GM12878 (cell line): ENCODE data around the gene SRF.

ENCODE experiments used
- CTCF ChIP-seq, 3 experiments: IDR thresholded peaks in 2 of 3; conservative IDR thresholded peaks in 1 of 3; 2 replicates each; pipeline ENCODE4 v1.5.1; 2011; ENCODE audit warnings: low read depth in 3 of 3, low read length in 3 of 3, mild to moderate bottlenecking in 3 of 3, control low read depth in 2 of 3, moderate library complexity in 2 of 3, inconsistent platforms in 1 of 3, mixed read lengths in 1 of 3; ENCODE audit not compliant: control insufficient read depth in 2 of 3, insufficient read depth in 1 of 3; ENCODE audit errors: extremely low read depth in 1 of 3
- EGR1 ChIP-seq, 2 experiments: IDR thresholded peaks; 1 replicate in 1 of 2; 2 replicates in 1 of 2; pipeline ENCODE4 v1.6.1; 2011 to 2012; ENCODE audit warnings: low read depth in 2 of 2, low read length in 2 of 2, borderline replicate concordance in 1 of 2, mild to moderate bottlenecking in 1 of 2, moderate library complexity in 1 of 2
- EZH2 ChIP-seq: IDR thresholded peaks from 2 replicates; pipeline ENCODE4 v1.6.1; 2012; ENCODE audit warnings: low read depth, mild to moderate bottlenecking, control low read depth, inconsistent platforms, low read length, borderline replicate concordance; ENCODE audit not compliant: control insufficient read depth
- HDAC2 ChIP-seq: fragments of 200-600 bp; sonication (generic); IDR thresholded peaks from 2 replicates; pipeline ENCODE4 v1.6.1; 2017
- IRF5 ChIP-seq: fragments of 450-650 bp; IDR thresholded peaks from 2 replicates; pipeline ENCODE4 v1.6.1; 2017; ENCODE audit warnings: borderline replicate concordance
- NBN ChIP-seq: fragments of 450-650 bp; IDR thresholded peaks from 2 replicates; pipeline ENCODE4 v1.6.1; 2016
- POLR2A ChIP-seq: IDR thresholded peaks from 2 replicates; pipeline ENCODE4 v1.6.1; 2011; ENCODE audit warnings: low read depth, mild to moderate bottlenecking, low read length
- REST ChIP-seq: IDR thresholded peaks from 2 replicates; pipeline ENCODE4 v1.6.1; 2012; ENCODE audit warnings: mild to moderate bottlenecking, low read depth, low read length
- TAF1 ChIP-seq: IDR thresholded peaks from 2 replicates; pipeline ENCODE4 v1.6.1; 2011; ENCODE audit warnings: mild to moderate bottlenecking, low read depth, low read length, borderline replicate concordance

- TF ChIP-seq EGR1 (IDR thresholded peaks at IDR 0.05; ENCODE audit: borderline replicate concordance in 1 of 2, low read depth in 2 of 2, low read length in 2 of 2) (no peak), HDAC2 (no peak), IRF5 (no peak), CTCF (IDR thresholded peaks at IDR 0.05 in 2 of 3, conservative IDR thresholded peaks at IDR 0.05 in 1 of 3; ENCODE audit: control insufficient read depth in 2 of 3, extremely low read depth in 1 of 3, insufficient read depth in 1 of 3, low read depth in 3 of 3, low read length in 3 of 3) (no peak), TAF1 (no peak), EZH2 (no peak), REST (no peak), POLR2A (no peak), NBN (no peak)
Measured at GRCh38 chr6:43146709-43147688, 24.1 kb upstream of the SRF start.
